Endodermal cell (in vitro differentiated cells): Measurements from ENCODE around the gene GTF2IRD1. TPM values are rescaled to one million over a fixed set of nuclear protein-coding genes. Genes with fewer than 3 reads are reported as not detected.
"Not testable (repeated sequence)": the region's sequence is repeated elsewhere in the genome, so short reads cannot be mapped to it uniquely, and the experiment has no call there.

ENCODE experiments used
- DNase-seq: peaks from one replicate; pipeline ENCODE4 v3.0.0-alpha.2; 2017
- H3K27ac ChIP-seq: 2 replicates; pipeline ENCODE4 v1.5.1; 2013; ENCODE audit warnings: mild to moderate bottlenecking, low read depth, low read length, moderate library complexity
- H3K27me3 ChIP-seq: 2 replicates; pipeline ENCODE4 v1.6.1; 2013; ENCODE audit warnings: mild to moderate bottlenecking, low read length, moderate library complexity; ENCODE audit not compliant: insufficient read depth, control insufficient read depth, poor library complexity, severe bottlenecking
- H3K36me3 ChIP-seq: 2 replicates; pipeline ENCODE4 v1.7.0; 2013; ENCODE audit warnings: mild to moderate bottlenecking, low read length, moderate library complexity; ENCODE audit not compliant: control insufficient read depth, insufficient read depth
- H3K4me1 ChIP-seq: one replicate; pipeline ENCODE4 v1.7.0; 2013; ENCODE audit warnings: low read length; ENCODE audit not compliant: control insufficient read depth, insufficient read depth
- H3K4me3 ChIP-seq: 2 replicates; pipeline ENCODE4 v1.5.1; 2013; ENCODE audit warnings: mild to moderate bottlenecking, low read length, moderate library complexity
- H3K9ac ChIP-seq: 2 replicates; pipeline ENCODE4 v1.6.1; 2013; ENCODE audit warnings: mild to moderate bottlenecking, low read length, moderate library complexity; ENCODE audit not compliant: poor library complexity, severe bottlenecking; ENCODE audit errors: extremely low read depth
- H3K9me3 ChIP-seq: 2 replicates; pipeline ENCODE4 v1.6.1; 2013; ENCODE audit warnings: mild to moderate bottlenecking, low read length, moderate library complexity; ENCODE audit not compliant: control insufficient read depth
- H3K27ac Mint-ChIP-seq: 2 replicates; pipeline ENCODE4 v1.8.0; 2020; ENCODE audit warnings: mixed read lengths
- H3K27me3 Mint-ChIP-seq: 2 replicates; pipeline ENCODE4 v1.8.0; 2021; ENCODE audit warnings: mild to moderate bottlenecking, mixed read lengths; ENCODE audit not compliant: insufficient read depth
- H3K36me3 Mint-ChIP-seq: 2 replicates; pipeline ENCODE4 v1.8.0; 2020; ENCODE audit warnings: low read depth, mixed read lengths
- H3K4me1 Mint-ChIP-seq: 2 replicates; pipeline ENCODE4 v1.8.0; 2020; ENCODE audit warnings: mixed read lengths
- H3K4me3 Mint-ChIP-seq: 2 replicates; pipeline ENCODE4 v1.8.0; 2020; ENCODE audit warnings: mild to moderate bottlenecking, moderate library complexity, mixed read lengths
- H3K9me3 Mint-ChIP-seq: 2 replicates; pipeline ENCODE4 v1.8.0; 2020; ENCODE audit warnings: mild to moderate bottlenecking, mixed read lengths
- CTCF ChIP-seq: fragments of 200-600 bp; sonication (generic); conservative IDR thresholded peaks from 2 replicates; pipeline ENCODE4 v1.5.0; 2021; ENCODE audit warnings: antibody characterized with exemption, mild to moderate bottlenecking
- WGBS, 2 experiments: methylation state at CpG; one replicate each; pipeline versions ENCODE4 v1.1.5 to v1.1.7; 2013; ENCODE audit warnings: missing lambda C conversion rate in 2 of 2, mixed read lengths in 1 of 2; ENCODE audit not compliant: insufficient coverage in 1 of 2, insufficient read length in 1 of 2; 5-methylcytosine and 5-hydroxymethylcytosine counted together
- total RNA-seq, 2 donors: library from RNA; stranded (reverse); fragmentation: NEBNext Ultra II Directional in 1 of 2; extraction: Animal tissue kit (Norgen Biotek cat#: 25700) in 1 of 2; gene quantifications; 2 replicates in 1 of 2; 3 replicates in 1 of 2; pipeline ENCODE4 v1.2.1, GENCODE V29; 2021

Gene GTF2IRD1
- total RNA-seq, 2 donors from 2014 or later: 54.8 to 84.4 TPM

DNA sequence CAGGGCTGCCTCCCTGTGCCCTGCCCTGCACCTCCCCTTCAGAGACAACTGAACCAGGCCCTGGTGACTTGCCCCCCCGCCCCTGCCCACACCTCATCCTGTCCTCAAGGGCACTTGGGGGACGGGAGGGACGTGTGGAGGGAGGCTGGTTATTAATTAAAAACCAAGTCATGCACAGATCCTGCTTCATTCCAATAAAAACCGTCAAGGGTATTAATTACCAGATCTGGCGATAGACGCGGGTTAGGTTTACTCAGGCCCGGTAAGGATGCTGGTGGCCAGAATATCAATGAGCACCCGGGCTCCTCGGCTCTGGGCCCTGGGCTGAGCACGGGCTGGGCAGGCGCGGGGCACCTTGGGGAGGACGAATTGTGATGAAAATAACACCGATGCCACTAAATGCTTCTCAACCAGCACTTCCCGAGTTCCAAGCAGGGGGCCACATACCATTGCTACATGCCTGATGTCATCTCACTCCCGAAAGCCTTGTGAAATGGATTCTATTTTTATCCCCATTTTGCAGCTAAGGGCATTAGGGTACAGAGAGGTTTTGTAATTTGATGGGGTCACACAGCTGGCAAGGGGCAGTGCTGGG lies 24.5 kb upstream of the GTF2IRD1 start:
- no peaks in the 10 kb centered on the region for H3K9me3 Mint-ChIP-seq
- peak overlapping the region; percentile 17 for H3K27ac Mint-ChIP-seq
- H3K27me3 Mint-ChIP-seq: no peaks in the 10 kb centered on the region
- DNase-seq: peak; percentile 89
- H3K4me1 ChIP-seq: no peaks in the 10 kb centered on the region
- H3K9ac ChIP-seq: no peak overlapping the region
- WGBS, 2 experiments: 40 to 58% methylated on average over 17 of the region's 17 CpGs
- no peaks in the 10 kb centered on the region for H3K36me3 Mint-ChIP-seq
- no peaks in the 10 kb centered on the region for H3K36me3 ChIP-seq
- H3K4me1 Mint-ChIP-seq: peaks cover 9% of the 10 kb centered on the region
- no peak overlapping the region for H3K4me3 ChIP-seq
- H3K4me3 Mint-ChIP-seq: no peak overlapping the region
- no peaks in the 10 kb centered on the region for H3K9me3 ChIP-seq
- no peaks in the 10 kb centered on the region for H3K27me3 ChIP-seq
- H3K27ac ChIP-seq: no peak overlapping the region
- no peak for TF ChIP-seq CTCF

- H3K27ac ChIP-seq, DNase-seq, H3K4me1 Mint-ChIP-seq, H3K27ac Mint-ChIP-seq, H3K4me1 ChIP-seq, H3K9me3 ChIP-seq, H3K27me3 Mint-ChIP-seq, H3K27me3 ChIP-seq, H3K4me3 ChIP-seq, H3K9ac ChIP-seq, H3K36me3 ChIP-seq, H3K4me3 Mint-ChIP-seq, H3K9me3 Mint-ChIP-seq, H3K36me3 Mint-ChIP-seq: not testable (repeated sequence)
- WGBS, 2 experiments: 89 to 100% methylated on average over 1 to 9 of the region's 9 CpGs
Measured at GRCh38 chr7:74430409-74430808, 23.3 kb upstream of the GTF2IRD1 start.

GRCh38 chr7:74430961-74431466 lies 22.7 kb upstream of the GTF2IRD1 start:
- Mint-ChIP-seq H3K4me1 (peaks cover 9% of the 10 kb centered on the region), H3K36me3 (no peaks in the 10 kb centered on the region), H3K27me3 (no peaks in the 10 kb centered on the region), H3K27ac (peak overlapping the region; percentile 87), H3K9me3 (no peaks in the 10 kb centered on the region), H3K4me3 (no peak overlapping the region)
- Histone ChIP-seq H3K9me3 (no peaks in the 10 kb centered on the region), H3K4me3 (no peak overlapping the region), H3K27me3 (no peaks in the 10 kb centered on the region), H3K27ac (peak overlapping the region; percentile 22), H3K4me1 (no peaks in the 10 kb centered on the region), H3K36me3 (no peaks in the 10 kb centered on the region), H3K9ac (no peak overlapping the region)
- WGBS, 2 experiments: 63 to 72% methylated on average over 5 to 12 of the region's 12 CpGs
- TF ChIP-seq CTCF: peak; percentile 21
- DNase-seq: peak; percentile 78

GRCh38 chr7:74437291-74437571 lies 16.5 kb upstream of the GTF2IRD1 start:
- not testable (repeated sequence) for H3K4me3 ChIP-seq, H3K27me3 Mint-ChIP-seq, H3K4me1 Mint-ChIP-seq, H3K4me3 Mint-ChIP-seq, H3K36me3 ChIP-seq, H3K27ac ChIP-seq, H3K27ac Mint-ChIP-seq, H3K4me1 ChIP-seq, H3K27me3 ChIP-seq, H3K9ac ChIP-seq, DNase-seq, H3K36me3 Mint-ChIP-seq
- 100% methylated on average over 1 of the region's 1 CpG for WGBS, 2 experiments
- H3K9me3 ChIP-seq: peaks cover 13% of the 10 kb centered on the region
- H3K9me3 Mint-ChIP-seq: peaks cover 17% of the 10 kb centered on the region
